Gastrocnemius medialis (tissue), 4 donors: ENCODE data around the gene IL5.

Experiments used
- CTCF ChIP-seq, 5 experiments: fragments of 450-650 bp in 3 of 5; fragments of 200-600 bp in 2 of 5; sonication (generic) in 2 of 5; IDR thresholded peaks in 4 of 5; conservative IDR thresholded peaks in 1 of 5; 1 replicate in 4 of 5; 2 replicates in 1 of 5; pipeline ENCODE4 v1.5.1; 2016 to 2019; ENCODE audit warnings: antibody characterized with exemption in 5 of 5, mild to moderate bottlenecking in 3 of 5, moderate library complexity in 3 of 5
- POLR2A ChIP-seq, 2 donors: fragments of 450-650 bp; IDR thresholded peaks; one replicate each; pipeline ENCODE4 v1.6.1; 2017; ENCODE audit warnings: antibody characterized with exemption in 2 of 2, mild to moderate bottlenecking in 2 of 2, moderate library complexity in 2 of 2

- TF ChIP-seq CTCF (IDR thresholded peaks at IDR 0.05 in 4 of 5, conservative IDR thresholded peaks at IDR 0.05 in 1 of 5) = peak in 1 of 5 experiments; percentile 1
- no peak for TF ChIP-seq POLR2A (IDR thresholded peaks at IDR 0.05)
Observed at GRCh38 chr5:132530946-132531345, 12.4 kb downstream of the IL5 start.
